Spleen (tissue), 7 donors: ENCODE measurements around the gene ITGA6.

Source experiments
- CTCF ChIP-seq, 11 experiments: fragments of 200-600 bp in 7 of 11; fragments of 450-650 bp in 4 of 11; sonication (generic) in 4 of 11; IDR thresholded peaks in 8 of 11; conservative IDR thresholded peaks in 3 of 11; 1 replicate in 7 of 11; 2 replicates in 4 of 11; pipeline versions ENCODE4 v1.4.0 to v1.8.0; 2016 to 2021; ENCODE audit warnings: antibody characterized with exemption in 11 of 11, inconsistent platforms in 4 of 11, mild to moderate bottlenecking in 1 of 11
- POLR2A ChIP-seq, 3 donors: fragments of 450-650 bp; IDR thresholded peaks; one replicate each; pipeline ENCODE4 v1.5.1; 2017; ENCODE audit warnings: antibody characterized with exemption in 3 of 3, mild to moderate bottlenecking in 1 of 3
- donor health status: DM: no; HTN: no; CAD: no; lungs with moderate emphysema.
- donor health status: DM: no; HTN: no; CAD: no.
- donor health status: DM: no; HTN: no; CAD: no.

DNA sequence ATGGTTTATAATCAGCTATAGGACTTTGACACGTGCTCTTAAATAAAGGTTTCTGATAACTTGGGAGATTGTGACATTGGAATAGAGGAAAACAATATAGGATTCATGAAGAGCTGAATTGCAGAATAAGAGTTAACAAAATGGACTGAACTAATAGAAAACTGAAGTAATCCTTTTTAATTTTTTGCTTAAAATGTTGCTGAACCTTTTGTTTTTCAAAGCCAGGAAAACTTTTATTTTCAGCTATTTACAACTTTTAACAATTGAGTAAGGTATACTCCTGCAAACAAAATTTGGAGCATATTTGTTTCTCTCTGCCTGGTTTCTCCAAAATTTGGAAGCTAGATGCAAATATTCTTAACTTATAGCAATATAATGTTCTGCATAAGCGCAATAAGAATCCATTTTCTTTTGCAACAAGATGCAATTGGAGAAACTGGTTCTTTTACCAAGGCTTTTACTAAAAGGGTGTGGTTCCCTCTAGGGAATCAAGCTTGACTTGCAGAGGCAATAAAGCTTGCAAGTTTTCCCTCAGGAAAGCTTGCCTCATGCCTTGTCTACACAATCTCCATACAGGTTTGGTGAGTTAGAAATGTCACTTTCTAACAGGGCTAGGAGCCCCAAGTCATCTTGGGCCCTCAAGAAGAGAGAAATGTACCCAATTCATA lies 118.2 kb downstream of the ITGA6 start:
- TF ChIP-seq CTCF (IDR thresholded peaks at IDR 0.05 in 8 of 11, conservative IDR thresholded peaks at IDR 0.05 in 3 of 11) (no peak), POLR2A (IDR thresholded peaks at IDR 0.05) (no peak)
